Ishikawa (cell line): ENCODE results near the gene SLC9B1.
A peak's percentile ranks its signal among the peaks of the same experiment; 100 is the strongest.

ENCODE experiments used
- CEBPB ChIP-seq: IDR thresholded peaks from 2 replicates; pipeline ENCODE4 v1.6.1; 2012
- CREB1 ChIP-seq: IDR thresholded peaks from 2 replicates; pipeline ENCODE4 v1.6.1; 2012; ENCODE audit warnings: low read depth
- EGR1 ChIP-seq: IDR thresholded peaks from 2 replicates; pipeline ENCODE4 v1.6.1; 2012
- EP300 ChIP-seq: IDR thresholded peaks from 2 replicates; pipeline ENCODE4 v1.6.1; 2012; ENCODE audit warnings: borderline replicate concordance
- FOXM1 ChIP-seq: IDR thresholded peaks from 2 replicates; pipeline ENCODE4 v1.6.1; 2012; ENCODE audit warnings: low read depth, borderline replicate concordance
- MAX ChIP-seq: IDR thresholded peaks from 2 replicates; pipeline ENCODE4 v1.6.1; 2012
- NFIC ChIP-seq: IDR thresholded peaks from 2 replicates; pipeline ENCODE4 v1.6.1; 2012
- RAD21 ChIP-seq: IDR thresholded peaks from 2 replicates; pipeline ENCODE4 v1.6.1; 2012; ENCODE audit warnings: low read depth
- TAF1 ChIP-seq: IDR thresholded peaks from 2 replicates; pipeline ENCODE4 v1.6.1; 2012; ENCODE audit warnings: low read depth, mild to moderate bottlenecking
- TCF12 ChIP-seq: IDR thresholded peaks from 2 replicates; pipeline ENCODE4 v1.6.1; 2012; ENCODE audit warnings: low read depth
- TEAD4 ChIP-seq: IDR thresholded peaks from 2 replicates; pipeline ENCODE4 v1.6.1; 2012
- USF1 ChIP-seq: IDR thresholded peaks from 2 replicates; pipeline ENCODE4 v1.6.1; 2012
- YY1 ChIP-seq: IDR thresholded peaks from 2 replicates; pipeline ENCODE4 v1.6.1; 2012; ENCODE audit warnings: low read depth
- ZBTB7A ChIP-seq: IDR thresholded peaks from 2 replicates; pipeline ENCODE4 v1.6.1; 2012; ENCODE audit warnings: low read depth
- TF ChIP-seq, protein P1 (sequence below): IDR thresholded peaks from 2 replicates; pipeline ENCODE4 v1.6.1; 2012; ENCODE audit warnings: low read depth, mild to moderate bottlenecking

SLC9B1 gene

GRCh38 chr4:102871772-102872171 lies 147.7 kb downstream of the SLC9B1 start:
- TF ChIP-seq, protein P1, sequence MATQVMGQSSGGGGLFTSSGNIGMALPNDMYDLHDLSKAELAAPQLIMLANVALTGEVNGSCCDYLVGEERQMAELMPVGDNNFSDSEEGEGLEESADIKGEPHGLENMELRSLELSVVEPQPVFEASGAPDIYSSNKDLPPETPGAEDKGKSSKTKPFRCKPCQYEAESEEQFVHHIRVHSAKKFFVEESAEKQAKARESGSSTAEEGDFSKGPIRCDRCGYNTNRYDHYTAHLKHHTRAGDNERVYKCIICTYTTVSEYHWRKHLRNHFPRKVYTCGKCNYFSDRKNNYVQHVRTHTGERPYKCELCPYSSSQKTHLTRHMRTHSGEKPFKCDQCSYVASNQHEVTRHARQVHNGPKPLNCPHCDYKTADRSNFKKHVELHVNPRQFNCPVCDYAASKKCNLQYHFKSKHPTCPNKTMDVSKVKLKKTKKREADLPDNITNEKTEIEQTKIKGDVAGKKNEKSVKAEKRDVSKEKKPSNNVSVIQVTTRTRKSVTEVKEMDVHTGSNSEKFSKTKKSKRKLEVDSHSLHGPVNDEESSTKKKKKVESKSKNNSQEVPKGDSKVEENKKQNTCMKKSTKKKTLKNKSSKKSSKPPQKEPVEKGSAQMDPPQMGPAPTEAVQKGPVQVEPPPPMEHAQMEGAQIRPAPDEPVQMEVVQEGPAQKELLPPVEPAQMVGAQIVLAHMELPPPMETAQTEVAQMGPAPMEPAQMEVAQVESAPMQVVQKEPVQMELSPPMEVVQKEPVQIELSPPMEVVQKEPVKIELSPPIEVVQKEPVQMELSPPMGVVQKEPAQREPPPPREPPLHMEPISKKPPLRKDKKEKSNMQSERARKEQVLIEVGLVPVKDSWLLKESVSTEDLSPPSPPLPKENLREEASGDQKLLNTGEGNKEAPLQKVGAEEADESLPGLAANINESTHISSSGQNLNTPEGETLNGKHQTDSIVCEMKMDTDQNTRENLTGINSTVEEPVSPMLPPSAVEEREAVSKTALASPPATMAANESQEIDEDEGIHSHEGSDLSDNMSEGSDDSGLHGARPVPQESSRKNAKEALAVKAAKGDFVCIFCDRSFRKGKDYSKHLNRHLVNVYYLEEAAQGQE = no peak
- TF ChIP-seq RAD21 = no peak
- TF ChIP-seq EP300 = no peak
- no peak for TF ChIP-seq ZBTB7A
- TF ChIP-seq TAF1 = no peak
- no peak for TF ChIP-seq TCF12
- no peak for TF ChIP-seq CREB1
- TF ChIP-seq FOXM1 = no peak
- TF ChIP-seq NFIC = no peak
- no peak for TF ChIP-seq CEBPB
- no peak for TF ChIP-seq USF1
- TF ChIP-seq EGR1 = no peak
- no peak for TF ChIP-seq MAX
- TF ChIP-seq TEAD4 = no peak
- no peak for TF ChIP-seq YY1

GRCh38 chr4:102869569-102870197 lies 149.8 kb downstream of the SLC9B1 start:
- TF ChIP-seq CREB1 (no peak), EP300 (no peak), CEBPB (no peak), EGR1 (no peak), TEAD4 (no peak), FOXM1 (no peak), TCF12 (no peak), TAF1 (no peak), RAD21 (no peak), YY1 (no peak), NFIC (no peak), ZBTB7A (no peak), USF1 (no peak)
- TF ChIP-seq, protein P1 = no peak

DNA sequence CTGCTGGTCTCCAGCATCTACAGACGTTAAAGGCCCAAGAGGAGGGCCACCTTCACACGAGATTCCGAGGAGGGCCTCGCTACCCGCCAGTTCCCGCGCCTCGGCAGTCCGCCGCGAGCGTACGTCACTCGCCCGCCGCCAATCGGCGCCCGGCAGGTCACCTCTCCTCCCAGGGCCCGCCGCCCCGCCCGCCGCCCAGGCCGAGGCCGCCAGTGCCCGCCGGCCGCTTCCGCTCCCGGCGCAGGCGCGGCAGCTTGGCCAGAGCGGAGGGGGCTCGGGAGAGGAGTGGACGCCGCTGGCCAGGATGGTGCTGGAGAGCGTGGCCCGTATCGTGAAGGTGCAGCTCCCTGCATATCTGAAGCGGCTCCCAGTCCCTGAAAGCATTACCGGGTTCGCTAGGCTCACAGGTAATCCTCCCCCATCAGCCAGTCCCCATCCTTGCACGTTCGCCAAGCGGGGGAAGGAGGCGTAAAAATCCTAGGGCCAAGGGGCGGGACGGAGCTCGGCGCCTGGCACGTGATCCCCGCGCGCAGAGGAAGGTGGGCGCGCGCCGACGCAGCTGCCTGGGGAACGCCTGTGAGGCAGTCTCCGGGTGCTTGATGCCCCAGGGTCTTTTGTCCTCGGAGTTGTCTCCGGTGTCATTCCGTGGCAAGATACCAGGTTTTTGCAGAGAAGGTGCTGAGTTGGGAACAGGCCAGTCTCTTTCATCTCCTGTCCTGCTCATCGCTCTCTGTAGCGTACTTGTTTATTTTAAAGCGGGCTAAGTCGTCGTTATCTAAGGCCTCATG lies 150.5 kb downstream of the SLC9B1 start, which contains the start of gene CISD2:
CISD2 (plus strand) TSS at position 212 of the 788 bp plus-strand sequence; CDS start at position 305, 93 bp downstream.
- TF ChIP-seq YY1 (0 out of 2 replicates have a peak, but pooled peaks have one; percentile 61), RAD21 (no peak), FOXM1 (no peak), TAF1 (peak; percentile 70), NFIC (peak; percentile 43), CEBPB (no peak), EP300 (peak; percentile 15; the same call in 1 of the 2 replicates), MAX (peak; percentile 92), TEAD4 (no peak), USF1 (peak; percentile 97), TCF12 (no peak), CREB1 (peak; percentile 51; the same call in 1 of the 2 replicates), ZBTB7A (peak; percentile 47; the same call in 1 of the 2 replicates), EGR1 (peak; percentile 40; the same call in 1 of the 2 replicates)
- TF ChIP-seq, protein P1 = no peak
